ENCODE measurements around the gene GNA12.

DNA sequence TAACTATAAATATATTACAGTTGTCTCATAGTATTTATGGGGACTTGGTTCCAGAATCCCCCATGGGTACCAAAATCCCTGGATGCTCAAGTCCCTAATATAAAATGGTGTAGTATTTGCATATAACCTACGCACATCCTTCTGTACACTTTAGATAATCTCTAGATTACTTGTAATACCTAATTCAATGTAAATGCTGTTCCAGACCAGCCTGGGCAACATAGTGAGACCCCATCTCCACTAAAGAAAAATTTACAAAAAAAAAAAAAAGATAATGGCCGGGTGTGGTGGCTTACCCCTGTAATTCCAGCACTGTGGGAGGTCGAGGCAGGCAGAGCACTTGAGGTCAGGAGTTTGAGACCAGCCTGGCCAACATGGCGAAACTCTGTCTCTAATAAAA, 17.4 kb upstream of the GNA12 start:
- TF ChIP-seq MEF2B (IDR thresholded peaks at IDR 0.05; ENCODE audit: partially characterized antibody, poor library complexity, severe bottlenecking) (no peak), SPI1 (IDR thresholded peaks at IDR 0.05; ENCODE audit: borderline replicate concordance, insufficient read depth, low read depth, low read length) (no peak), ZSCAN29 (IDR thresholded peaks at IDR 0.05) (no peak), CHD1 (IDR thresholded peaks at IDR 0.05; ENCODE audit: low read depth, low read length) (no peak)
